ENCODE measurements around the gene REX1BD. TPM values are rescaled to one million over a fixed set of nuclear protein-coding genes. Genes with fewer than 3 reads are reported as not detected.

The REX1BD gene
- total and polyA plus RNA-seq, 2 of the 4 experiments (the other 2 are of a cell fraction) = 14.2 to 44.6 TPM

- 10% methylated on average over 34 of the region's 65 CpGs; no CpG with 5 or more reads in 1 of the 2 experiments for WGBS, 2 experiments (ENCODE audit: extremely low coverage in 2 of 2, insufficient read length in 1 of 2)
- Histone ChIP-seq H3K4me3 (ENCODE audit: insufficient read depth, low read depth, low read length) (no peak overlapping the region), H3K4me1 (ENCODE audit: control insufficient read depth, insufficient read depth, low read length) (peaks cover 5% of the 10 kb centered on the region; the same call in 1 of the 2 replicates), H3K9me1 (ENCODE audit: insufficient read depth, low read length) (no peaks in the 10 kb centered on the region), H2AFZ (replicated peaks; ENCODE audit: low read length, poor library complexity) (no peak overlapping the region), H2BK15ac (ENCODE audit: low read depth, low read length) (no peak overlapping the region), H4K91ac (ENCODE audit: insufficient read depth, low read depth, low read length) (no peak overlapping the region), H4K8ac (ENCODE audit: low read depth in 2 of 2, low read length in 2 of 2) (no peak overlapping the region), H3K9ac (ENCODE audit: low read depth, low read length) (no peak overlapping the region), H3K36me3 (ENCODE audit: control insufficient read depth, insufficient read depth, low read length) (no peaks in the 10 kb centered on the region), H3K56ac (ENCODE audit: extremely low read depth, insufficient read depth, low read length) (no peak overlapping the region), H3K4ac (ENCODE audit: low read depth, low read length) (no peak overlapping the region), H3K27me3 (ENCODE audit: control insufficient read depth, insufficient read depth, low read length) (peaks cover 70% of the 10 kb centered on the region), H4K20me1 (ENCODE audit: insufficient read depth, low read length) (peaks cover 8% of the 10 kb centered on the region), H2AK5ac (ENCODE audit: low read depth, low read length) (peak overlapping the region; percentile 59; the same call in 1 of the 2 replicates), H3K23ac (ENCODE audit: low read depth, low read length) (no peak overlapping the region), H2BK5ac (ENCODE audit: low read depth, low read length, poor library complexity, severe bottlenecking) (no peak overlapping the region), H4K5ac (ENCODE audit: low read depth, low read length) (no peak overlapping the region), H2BK20ac (ENCODE audit: low read depth, low read length) (no peak overlapping the region), H3K4me2 (ENCODE audit: low read depth, low read length) (no peak overlapping the region), H3K9me3 (ENCODE audit: control insufficient read depth, insufficient read depth, low read length) (no peaks in the 10 kb centered on the region), H3K14ac (replicated peaks; ENCODE audit: low read depth, low read length) (no peak overlapping the region), H3K27ac (ENCODE audit: insufficient read depth, low read length) (no peak overlapping the region), H2AK9ac (replicated peaks; ENCODE audit: low read depth, low read length, poor library complexity) (peak overlapping the region; percentile 72), H3K18ac (ENCODE audit: low read depth, low read length) (no peak overlapping the region), H2BK120ac (ENCODE audit: low read depth, low read length) (no peak overlapping the region), H3K79me1 (ENCODE audit: low read depth in 1 of 2, low read length in 2 of 2) (no peaks in the 10 kb centered on the region)
- DNase-seq (no peak), ATAC-seq (ENCODE audit: low read depth) (no peak)
- intact Hi-C loops (cut with micrococcal nuclease) (no loop called here), in situ Hi-C loops (cut with MboI; ENCODE audit: low sequenced_read_pairs) (no loop called here), dilution Hi-C loops (cut with HindIII; ENCODE audit: low sequenced_read_pairs, unreplicated experiment) (no loop called here)
- CTCF ChIA-PET = no interaction called here
- BruUV-seq (replicated peaks) = no TSS peak
- no peak for TF ChIP-seq USF2 (IDR thresholded peaks at IDR 0.05; ENCODE audit: low read depth, low read length)
- no peak for TF ChIP-seq RCOR1 (IDR thresholded peaks at IDR 0.05; ENCODE audit: insufficient replicate concordance, low read length)
- no peak for TF ChIP-seq CEBPB (IDR thresholded peaks at IDR 0.05; ENCODE audit: low read depth, low read length)
- no peak for TF ChIP-seq RFX5 (IDR thresholded peaks at IDR 0.05; ENCODE audit: low read depth, low read length)
- no peak for TF ChIP-seq SMC3 (IDR thresholded peaks at IDR 0.05; ENCODE audit: low read depth, low read length)
- TF ChIP-seq POLR2A (IDR thresholded peaks at IDR 0.05; ENCODE audit: low read depth, low read length) = no peak
- TF ChIP-seq MAFK (IDR thresholded peaks at IDR 0.05; ENCODE audit: low read depth, low read length) = no peak
- no peak for TF ChIP-seq CTCF (conservative IDR thresholded peaks at IDR 0.05; ENCODE audit: low read depth, low read length)
- TF ChIP-seq, protein P1, sequence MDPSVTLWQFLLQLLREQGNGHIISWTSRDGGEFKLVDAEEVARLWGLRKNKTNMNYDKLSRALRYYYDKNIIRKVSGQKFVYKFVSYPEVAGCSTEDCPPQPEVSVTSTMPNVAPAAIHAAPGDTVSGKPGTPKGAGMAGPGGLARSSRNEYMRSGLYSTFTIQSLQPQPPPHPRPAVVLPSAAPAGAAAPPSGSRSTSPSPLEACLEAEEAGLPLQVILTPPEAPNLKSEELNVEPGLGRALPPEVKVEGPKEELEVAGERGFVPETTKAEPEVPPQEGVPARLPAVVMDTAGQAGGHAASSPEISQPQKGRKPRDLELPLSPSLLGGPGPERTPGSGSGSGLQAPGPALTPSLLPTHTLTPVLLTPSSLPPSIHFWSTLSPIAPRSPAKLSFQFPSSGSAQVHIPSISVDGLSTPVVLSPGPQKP (IDR thresholded peaks at IDR 0.05; ENCODE audit: borderline replicate concordance, low read depth, low read length) = no peak
- TF ChIP-seq BHLHE40 (IDR thresholded peaks at IDR 0.05; ENCODE audit: low read depth, low read length) = no peak
- TF ChIP-seq FOS (IDR thresholded peaks at IDR 0.05; ENCODE audit: low read depth, low read length) = no peak
- TF ChIP-seq MXI1 (IDR thresholded peaks at IDR 0.05; ENCODE audit: borderline replicate concordance, low read depth, low read length) = no peak
- TF ChIP-seq MAZ (IDR thresholded peaks at IDR 0.05; ENCODE audit: borderline replicate concordance, low read depth, low read length) = no peak
- TF ChIP-seq CHD1 (IDR thresholded peaks at IDR 0.05; ENCODE audit: low read depth, low read length) = no peak
- no peak for TF ChIP-seq NFE2L2 (IDR thresholded peaks at IDR 0.05; ENCODE audit: low read depth, low read length)
- no peak for TF ChIP-seq RAD21 (IDR thresholded peaks at IDR 0.05; ENCODE audit: low read length)
- POLR2A ChIA-PET (ENCODE audit: unreplicated experiment) = no interaction called here
Measured at GRCh38 chr19:18605546-18606280, 17.1 kb downstream of the REX1BD start.

All from IMR-90 (cell line).